Femur (tissue), 1 donor: ENCODE measurements around the gene POLK.
A peak's percentile ranks its signal among the peaks of the same experiment; 100 is the strongest.
"Not testable (repeated sequence)": the region's sequence is repeated elsewhere in the genome, so short reads cannot be mapped to it uniquely, and the experiment has no call there.

Experiments
- DNase-seq: peaks from one replicate; pipeline ENCODE4 v3.0.0-alpha.2; 2017

Gene POLK

DNA sequence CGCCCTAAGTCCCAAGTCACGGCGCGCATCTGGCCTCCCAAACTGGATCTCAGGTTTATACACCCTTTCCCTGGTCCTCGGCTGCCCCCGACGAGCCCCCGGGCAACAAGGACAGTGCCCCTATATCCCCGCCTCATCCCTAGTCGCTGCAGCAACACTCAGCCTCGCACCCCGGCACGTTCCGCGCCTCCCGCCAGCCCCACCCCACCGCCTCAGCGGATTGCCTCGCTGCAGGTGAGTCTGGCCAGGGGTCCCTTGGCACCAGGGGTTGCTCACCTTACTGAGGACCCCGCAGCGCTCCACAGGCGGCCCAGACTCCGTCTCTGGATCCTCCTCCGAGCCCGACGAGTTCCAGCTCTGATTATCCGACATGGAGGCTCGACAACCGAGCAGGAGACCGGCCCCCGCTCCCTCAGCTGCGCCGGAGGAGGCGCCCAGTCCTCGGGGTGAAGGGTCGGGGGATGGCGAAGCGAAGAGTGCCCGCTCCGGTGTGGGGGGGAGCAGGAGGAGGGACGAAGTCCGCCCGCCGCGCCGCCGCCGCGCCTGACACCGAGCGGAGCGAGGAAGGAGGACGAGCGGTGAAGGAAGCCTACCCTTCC, 756 bp upstream of the POLK start:
- peak; percentile 66 for DNase-seq

DNA sequence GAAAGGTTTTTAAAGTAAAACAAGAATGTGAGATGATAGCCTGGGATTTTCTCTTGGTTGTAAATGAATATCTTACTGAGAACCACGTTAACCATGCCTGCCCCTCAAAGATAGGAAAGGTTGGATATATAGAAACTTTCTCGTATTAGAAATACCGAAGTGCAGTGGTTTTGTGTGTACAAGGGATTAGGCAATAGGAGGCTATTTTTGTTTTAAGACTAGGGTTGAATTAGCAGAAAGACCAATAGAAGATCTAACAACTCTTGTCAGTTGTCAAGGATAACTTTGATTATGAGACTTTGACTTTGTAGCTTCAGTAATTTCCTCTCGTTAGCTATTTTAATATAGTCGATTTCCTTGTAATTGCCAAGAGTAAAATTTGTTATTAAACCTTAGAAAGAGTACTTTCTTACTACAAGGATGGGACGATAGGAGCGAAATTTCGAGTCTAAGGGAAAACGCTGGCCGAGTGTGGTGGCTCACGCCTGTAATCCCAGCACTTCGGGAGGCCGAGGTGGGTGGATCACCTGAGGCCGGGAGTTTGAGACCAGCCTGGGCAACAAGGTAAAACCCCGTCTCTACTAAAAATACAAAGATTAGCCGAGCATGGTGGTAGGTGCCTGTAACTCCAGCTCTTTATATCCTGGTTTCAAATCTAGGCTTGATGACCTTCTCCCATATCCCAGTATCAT, 838 bp downstream of the POLK start:
- no peak for DNase-seq

DNA sequence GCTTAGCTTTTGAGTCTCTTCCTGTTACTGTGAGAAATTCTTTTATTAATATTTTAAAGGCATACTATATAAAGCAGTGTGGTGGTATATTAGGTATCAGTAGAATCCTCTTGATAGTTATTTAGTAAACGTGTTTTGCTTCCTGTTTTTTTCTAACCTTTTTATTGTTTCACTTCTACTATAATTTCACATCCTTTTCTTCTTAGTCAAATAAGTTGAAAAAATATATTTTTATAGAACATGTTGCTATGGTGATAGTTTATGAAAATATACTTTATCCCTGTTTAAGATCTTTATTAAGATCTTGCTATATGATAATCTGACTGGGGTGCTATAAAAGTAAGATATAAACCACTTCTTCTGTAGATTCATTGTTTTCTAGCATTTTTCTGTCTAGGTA, 2.1 kb downstream of the POLK start:
- no peak for DNase-seq

DNA sequence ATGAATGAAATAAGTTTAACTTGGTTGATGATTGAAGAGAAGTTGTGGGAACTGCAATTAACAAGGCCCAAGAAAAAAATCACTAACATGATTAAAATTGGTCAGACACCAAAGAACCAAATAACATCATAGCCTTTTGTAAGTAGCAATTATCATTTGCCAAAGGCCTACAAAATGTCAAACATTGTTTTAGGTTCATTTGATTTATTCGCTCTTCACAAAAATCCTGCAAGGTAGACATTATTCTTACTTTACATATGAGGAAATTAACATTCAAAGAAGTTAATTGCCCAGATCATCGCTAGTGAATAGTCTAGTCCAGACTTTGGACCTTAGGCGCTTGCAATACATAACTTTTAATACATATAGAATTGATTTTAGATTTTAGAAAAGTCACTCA, 2.6 kb downstream of the POLK start:
- no peak for DNase-seq

DNA sequence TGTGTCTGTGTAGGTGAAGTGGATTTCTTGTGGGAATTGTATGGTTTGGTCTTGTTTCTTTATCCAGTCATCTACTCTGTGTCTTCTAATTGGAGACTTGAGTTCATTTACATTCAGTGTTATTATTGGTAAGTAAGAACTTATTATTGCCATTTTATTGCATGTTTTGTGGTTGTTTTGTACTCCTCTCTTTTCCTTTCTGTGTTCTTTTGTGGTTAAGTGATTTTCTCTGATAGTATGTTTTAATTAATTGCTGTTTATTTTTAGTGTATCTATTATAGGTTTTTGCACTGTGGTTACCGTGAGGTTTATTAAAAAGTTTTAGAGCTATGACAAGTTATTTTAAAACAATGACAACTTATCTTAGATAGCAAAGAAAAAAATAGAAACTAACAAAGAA, 8.1 kb downstream of the POLK start:
- no peak for DNase-seq

DNA sequence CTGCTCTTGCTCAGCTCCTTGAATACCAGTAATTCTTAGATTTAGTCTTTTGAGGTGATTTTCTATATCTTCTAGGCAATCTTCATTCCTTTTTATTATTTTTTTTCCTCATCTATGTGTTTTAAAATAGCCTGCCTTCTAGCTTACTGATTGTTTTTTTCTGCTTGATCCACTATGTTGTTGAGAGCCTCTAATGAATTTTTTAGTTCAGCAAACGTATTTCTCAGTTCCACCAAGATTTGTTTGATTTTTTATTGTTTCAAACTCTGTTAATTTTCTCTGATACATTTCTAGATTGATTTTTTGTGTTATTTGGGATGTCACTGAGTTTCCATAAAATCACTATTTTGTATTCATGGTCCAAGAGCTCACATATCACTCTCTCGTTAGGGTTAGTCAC, 9.5 kb downstream of the POLK start:
- no peak for DNase-seq

DNA sequence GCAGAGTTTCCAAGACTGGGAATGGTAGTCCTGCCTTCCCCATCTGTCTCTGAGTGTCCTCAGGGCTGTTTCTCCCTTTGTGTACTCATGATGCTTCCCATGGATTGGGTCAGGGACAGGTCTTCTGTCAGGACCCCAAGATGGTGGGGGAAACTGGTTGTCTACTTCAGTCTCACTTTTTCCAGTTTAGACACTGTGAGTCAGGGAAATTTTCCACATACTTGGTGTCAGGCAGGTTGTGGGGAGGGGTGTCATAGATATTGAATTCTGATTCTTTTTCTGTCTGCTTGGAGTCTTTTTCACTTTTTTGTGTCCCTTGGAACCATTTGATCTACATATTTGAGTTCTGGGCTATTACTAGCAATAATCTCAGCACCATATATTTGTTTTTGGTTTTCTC, 10.3 kb downstream of the POLK start:
- no peak for DNase-seq

DNA sequence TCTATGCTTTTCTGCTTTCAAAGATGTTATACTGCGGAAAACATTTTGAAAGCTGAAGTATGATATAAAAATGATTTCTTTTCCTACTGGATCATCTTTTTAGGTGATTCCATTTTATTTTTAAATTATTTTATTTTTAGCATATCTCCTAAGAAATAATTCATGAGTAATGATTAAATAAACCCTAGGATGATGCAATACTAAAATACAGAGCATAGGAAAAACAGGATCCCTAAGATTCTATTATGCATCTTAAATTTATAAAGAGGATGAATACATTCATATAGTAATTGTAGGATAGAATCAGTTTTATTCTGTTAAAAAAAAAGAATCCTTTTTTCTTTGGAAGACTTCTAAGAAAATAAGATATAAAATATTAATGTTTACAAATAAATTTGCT, 10.9 kb downstream of the POLK start:
- DNase-seq: no peak

DNA sequence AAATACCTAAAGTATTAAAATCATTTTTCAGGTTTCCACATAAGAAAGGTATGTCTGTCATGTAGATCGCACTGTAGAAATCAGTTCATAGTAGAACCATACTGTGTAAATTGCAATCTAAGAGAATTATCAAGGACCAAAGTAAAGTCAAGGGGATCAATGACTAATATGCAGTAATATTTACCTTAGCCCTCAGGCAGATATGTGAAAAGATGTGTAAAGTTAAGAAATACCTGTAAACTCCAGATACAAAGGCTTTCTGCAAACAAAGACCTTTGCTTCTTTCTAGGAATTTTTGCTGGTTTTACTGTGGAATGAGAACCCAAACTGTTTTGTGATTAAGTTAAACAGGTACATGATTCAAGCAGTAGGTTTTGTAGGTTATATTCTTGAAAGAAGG, 11.6 kb downstream of the POLK start:
- DNase-seq: no peak

DNA sequence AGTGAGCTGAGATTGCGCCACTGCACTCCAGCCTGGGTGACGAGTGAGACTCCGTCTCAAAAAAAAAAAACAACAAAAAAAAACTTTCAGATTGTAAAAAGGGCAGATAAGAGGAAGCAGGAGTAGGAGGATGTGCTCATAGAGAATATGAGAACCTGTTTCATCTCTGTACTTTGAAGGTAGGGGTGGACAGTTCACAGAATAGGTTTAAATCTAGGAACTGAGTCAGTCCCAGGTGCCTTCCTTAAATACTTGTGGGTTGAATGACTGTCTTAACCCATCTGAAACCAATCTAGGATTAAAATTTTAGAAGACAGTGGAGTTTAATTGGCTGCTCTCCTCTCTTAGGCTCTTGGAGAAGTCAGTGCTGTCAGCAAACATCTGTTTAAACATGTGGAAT, 12.4 kb downstream of the POLK start:
- no peak for DNase-seq

DNA sequence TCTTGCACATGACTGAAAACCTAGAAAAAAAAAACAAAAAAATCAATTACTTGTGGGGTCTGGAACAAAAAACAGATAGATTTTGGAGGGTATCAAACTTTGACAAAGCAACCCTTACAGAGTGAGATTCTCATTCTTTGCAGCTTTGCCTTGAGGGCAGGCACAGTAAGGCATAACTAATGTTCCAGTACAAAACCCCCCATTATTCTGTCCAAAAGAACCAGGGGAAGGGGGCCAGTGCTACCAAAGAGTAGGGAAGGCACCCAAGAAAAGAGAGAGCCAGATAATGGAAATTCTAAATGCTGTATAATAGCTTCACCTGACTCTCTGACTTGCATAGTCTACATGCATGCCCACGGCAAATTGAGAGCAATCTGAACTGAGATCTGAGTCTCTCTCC, 12.9 kb downstream of the POLK start:
- DNase-seq: no peak

DNA sequence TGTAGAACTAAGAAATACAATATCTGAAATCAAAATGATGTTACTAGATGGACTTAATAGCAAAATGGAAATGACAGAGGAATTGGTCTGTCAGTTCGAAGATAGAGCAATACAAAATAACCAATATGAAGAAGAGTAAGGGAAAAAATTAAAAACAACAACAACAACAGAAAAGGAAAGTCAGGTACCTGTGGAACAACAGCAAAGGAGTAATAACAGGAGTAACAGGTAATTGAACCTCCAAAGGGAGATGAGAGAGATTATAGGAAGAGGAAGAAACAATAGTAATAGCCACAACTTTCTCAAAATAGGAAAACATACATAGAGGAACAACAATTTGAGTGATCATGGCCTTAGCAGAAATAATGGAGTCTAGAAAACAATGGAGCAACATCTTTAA, 13.7 kb downstream of the POLK start:
- DNase-seq: no peak

DNA sequence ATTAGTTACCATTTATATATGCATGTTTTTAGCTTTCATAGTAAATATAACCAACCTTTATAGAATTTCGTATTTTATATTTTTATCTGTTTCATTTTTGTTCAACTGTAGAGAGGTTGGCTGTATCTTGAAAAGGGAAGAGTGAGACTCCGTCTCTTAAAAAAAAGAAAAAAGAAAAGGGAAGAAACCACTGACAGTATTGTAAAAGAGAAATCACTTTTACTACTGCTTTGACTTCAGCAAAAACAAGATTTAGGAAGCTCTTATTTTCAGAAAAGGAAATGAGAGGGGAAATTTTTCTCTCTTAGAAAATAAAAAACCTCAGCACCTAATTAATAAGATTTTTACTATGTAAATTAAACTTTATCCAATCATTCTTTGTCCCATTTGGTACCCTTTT, 14.4 kb downstream of the POLK start:
- no peak for DNase-seq

DNA sequence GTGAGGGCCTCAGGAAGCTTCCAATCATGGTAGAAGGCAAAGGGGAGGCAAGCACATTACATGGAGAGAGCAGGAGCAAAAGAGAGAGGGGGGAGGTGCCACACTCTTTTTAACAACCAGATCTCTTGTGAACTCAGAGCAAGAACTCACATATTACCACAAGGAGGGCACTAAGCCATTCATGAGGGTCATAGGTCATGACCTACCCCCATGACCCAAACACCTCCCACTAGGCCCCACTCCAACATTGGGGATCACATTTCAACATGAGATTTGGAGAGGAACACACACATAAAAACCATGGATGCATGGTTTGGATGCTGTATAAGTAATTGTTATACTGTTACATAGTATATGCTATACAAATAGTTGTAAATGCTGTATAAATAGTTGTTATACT, 17.5 kb downstream of the POLK start:
- no peak for DNase-seq

DNA sequence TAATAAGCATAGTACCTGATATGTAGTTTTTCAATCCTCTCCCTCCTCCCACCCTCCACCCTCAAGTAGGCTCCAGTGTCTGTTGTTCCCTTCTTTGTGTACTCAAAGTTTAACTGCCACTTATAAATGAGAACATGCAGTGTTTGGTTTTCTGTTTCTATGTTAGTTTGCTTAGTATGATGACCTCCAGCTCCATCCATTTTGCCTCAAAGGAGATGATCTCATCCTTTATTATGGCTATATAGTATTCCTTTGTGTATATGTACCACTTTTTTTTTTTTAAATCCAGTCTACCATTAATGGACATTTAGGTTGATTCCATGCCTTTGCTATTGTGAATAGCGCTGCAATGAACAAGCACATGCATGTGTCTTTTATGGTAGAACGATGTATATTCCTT, 20.5 kb downstream of the POLK start:
- DNase-seq: no peak

DNA sequence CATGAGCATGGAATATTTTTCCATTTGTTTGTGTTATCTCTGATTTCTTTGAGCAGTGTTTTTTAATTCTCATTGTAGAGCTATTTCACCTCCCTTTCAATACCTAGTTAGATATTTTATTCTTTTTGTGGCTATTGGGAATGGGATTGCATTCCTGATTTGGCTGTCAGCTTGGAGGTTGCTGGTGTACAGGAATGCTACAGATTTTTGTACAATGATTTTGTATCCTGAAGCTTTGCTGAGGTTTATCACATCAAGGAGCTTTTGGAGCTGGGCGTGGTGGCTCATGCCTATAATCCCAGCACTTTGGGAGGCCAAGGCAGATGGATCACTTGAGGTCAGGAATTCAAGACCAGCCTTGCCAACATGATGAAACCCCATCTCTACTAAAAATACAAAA, 22.0 kb downstream of the POLK start:
- not testable (repeated sequence) for DNase-seq

DNA sequence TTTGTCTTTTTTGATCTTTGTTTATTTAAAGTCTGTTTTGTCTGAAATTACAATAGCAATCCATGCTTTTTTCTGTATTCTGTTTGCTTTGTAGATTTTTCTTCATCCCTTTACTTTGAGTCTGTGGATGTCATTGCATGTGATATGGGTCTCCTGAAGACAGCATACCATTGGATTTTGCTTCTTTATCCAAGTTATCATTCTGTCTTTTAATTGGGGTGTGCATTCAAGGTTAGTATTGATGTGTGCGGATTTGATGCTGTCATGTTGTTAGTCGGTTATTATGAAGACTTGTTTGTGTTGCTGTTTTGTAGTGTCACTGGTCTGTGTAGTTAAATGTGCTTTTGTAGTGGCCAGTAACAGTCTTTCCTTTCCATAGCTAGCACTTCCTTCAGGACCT, 23.0 kb downstream of the POLK start:
- DNase-seq: no peak

DNA sequence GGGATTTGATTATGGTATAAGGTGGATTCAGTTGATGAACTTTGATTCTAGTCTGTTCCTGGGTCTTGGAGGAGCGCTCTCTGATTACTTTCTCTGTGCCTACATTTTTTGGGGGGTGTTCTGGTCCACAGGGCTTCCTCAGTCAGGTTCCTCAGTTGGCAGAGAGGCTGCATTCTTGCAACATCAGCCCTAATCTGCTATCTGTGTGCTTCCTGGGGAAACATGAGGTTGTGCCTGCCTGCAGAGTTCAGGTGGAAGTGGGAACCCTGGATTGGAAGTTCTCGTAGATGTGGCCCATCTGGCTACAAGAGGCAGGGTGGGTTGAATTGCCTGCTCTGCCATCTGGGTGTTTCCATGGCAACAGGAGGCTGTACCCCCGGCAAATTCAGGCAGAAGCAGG, 24.5 kb downstream of the POLK start:
- no peak for DNase-seq

DNA sequence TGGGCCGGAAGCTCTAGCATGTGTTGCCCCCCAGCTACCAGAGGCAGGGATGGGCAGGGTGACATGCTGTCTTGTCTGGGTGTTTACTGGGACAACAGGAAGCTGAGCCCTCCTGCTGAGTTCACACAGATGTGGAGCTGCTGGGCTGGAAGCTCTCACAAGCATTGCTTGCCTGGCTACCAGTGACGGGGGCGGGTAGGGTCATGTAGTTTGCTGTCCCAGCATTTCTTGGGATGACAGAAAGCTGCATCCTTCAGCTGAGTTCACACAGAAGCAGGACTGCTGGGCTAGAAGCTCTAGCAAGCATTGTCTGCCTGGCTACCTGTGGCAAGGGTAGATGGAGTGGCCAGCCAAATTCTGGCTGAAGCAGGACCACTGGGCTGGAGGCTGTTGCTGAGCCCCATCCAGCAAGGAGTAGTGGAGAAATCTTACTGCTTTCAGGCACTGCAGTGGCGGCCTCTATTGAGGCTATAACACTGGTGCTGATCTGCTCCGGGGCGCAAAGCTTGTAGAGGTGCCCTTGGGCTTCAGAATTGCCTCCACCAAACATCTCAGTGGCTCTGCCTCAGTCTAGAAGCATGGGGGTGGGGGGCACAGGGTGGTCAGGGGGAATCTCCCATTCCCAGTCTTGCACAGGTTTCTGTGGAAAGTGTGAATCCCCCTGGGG, 25.1 kb downstream of the POLK start:
- no peak for DNase-seq

DNA sequence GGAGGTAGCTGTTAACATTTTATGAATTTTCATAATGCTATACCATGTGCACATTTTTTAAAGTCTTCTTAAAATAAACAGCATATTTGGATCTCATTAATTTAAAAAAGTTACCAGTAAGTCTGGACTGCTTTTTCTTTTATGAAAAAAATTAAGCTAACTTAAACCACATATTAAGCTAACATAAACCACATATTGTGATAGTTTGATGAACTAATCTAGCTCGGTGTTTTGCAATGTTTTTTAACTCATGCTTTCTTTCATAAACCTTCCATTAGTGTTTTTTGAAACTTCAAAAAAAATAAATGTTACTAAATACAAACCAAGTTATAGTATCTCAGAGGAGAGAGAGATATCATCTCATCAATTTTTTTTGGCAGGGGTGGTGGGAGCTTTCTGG, 26.5 kb downstream of the POLK start:
- no peak for DNase-seq

DNA sequence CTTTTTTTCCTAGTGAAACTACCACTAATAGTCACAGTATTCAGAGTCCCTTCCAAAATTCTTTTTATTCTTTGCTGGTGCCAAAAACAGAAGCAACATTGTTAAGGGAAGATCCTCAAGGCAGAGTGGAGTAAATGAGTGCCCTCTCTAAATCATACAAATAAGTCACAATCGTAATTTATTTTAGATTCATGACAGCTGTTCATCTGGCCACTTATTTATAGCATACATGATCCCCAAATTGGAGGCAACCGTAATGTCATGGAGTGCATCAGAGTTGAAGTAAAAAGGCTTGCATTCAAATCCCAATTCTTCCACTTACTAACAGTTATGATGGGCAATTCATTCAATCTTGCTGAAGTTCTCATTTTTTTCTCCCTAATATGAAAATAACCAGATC, 33.4 kb downstream of the POLK start:
- DNase-seq: no peak

DNA sequence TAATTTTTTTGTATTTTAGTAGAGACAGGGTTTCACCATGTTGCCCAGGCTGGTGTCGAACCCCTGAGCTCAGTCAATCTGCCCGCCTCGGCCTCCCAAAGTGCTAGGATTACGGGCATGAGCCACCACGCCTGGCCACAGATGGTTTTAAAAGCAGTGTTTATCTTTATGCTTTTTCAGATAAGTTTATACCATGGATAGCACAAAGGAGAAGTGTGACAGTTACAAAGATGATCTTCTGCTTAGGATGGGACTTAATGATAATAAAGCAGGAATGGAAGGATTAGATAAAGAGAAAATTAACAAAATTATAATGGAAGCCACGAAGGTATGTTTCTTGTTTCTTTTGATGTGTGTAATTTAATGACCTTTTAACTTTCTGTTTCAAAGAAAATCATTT, 35.1 kb downstream of the POLK start:
- no peak for DNase-seq

DNA sequence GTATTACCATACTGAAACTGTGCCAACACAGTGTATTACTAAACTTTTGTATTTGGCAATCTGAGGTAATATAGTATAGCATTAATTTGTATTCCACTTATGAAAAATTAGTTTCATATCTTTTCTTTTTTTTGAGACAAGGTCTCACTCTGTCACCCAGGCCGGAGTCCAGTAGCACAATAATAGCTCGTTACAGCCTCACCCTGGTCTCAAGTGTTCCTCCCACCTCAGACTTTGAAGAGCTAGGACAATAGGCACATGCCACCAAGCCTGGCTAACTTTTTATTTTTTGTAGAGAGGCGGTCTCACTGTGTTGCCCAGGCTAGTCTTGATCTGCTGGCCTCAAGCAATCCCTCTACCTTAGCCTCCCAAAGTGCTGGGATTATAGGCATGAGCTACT, 36.1 kb downstream of the POLK start:
- DNase-seq: no peak

DNA sequence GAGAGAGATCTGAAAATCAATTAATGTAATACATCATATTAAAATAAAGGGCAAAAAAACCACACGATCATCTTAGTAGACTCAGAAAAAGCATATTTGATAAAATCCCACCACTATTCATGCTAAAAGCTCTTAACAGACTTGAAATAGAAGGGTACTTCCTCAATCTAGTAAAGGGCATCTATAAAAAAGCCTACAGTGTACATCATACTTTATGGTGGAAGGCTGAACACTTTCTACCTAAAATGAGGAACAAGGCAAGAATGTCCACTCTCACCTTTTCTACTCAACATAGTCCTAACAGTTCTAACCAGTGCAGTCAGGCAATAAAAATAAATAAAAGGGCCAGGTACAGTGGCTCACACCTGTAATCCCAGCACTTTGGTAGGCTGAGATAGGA, 38.9 kb downstream of the POLK start:
- no peak for DNase-seq

DNA sequence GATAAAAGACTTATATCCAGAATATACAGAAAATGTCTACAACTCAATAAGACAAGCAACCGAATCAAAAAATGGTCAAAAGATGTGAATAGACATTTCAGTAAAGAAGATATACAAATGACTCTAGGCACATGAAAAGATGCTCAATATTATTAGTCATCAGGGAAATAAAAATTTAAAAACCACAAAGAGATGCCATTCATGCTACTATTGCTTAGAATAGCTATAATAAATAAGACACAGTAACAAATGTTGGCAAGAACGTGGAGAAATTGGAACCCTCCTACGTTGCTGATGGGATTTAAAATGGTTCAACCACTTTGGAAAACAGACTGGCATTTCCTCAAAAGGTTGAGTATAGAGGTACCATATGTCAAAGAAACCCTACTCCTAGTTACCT, 39.8 kb downstream of the POLK start:
- no peak for DNase-seq
